LNCAP (cell line): ENCODE results near the gene NKAIN2.

ENCODE experiments used
- TF ChIP-seq, protein P1 (sequence below): fragments of 450-650 bp; IDR thresholded peaks from 2 replicates; pipeline ENCODE4 v1.5.1; 2017; ENCODE audit warnings: mild to moderate bottlenecking

NKAIN2 gene

DNA sequence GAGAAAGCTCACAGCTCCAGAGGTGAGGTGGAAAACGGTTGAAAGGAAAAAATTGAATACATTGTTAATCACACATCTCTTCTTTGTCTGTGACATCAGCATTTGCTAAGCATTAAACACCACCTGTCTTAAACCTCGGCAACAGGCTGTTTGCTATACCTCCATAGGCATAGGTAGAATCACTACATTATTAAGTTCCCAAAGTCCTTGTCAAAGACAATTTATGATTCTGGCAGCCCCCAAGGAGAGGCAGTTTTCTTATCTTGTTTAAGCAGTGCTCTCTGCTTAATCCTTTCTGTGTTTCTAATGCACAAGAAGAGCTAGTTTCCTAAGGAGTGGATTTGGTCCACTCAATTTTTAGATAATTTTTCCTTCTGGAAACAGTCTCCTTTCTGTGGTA lies 249.7 kb downstream of the NKAIN2 start:
- TF ChIP-seq, protein P1, sequence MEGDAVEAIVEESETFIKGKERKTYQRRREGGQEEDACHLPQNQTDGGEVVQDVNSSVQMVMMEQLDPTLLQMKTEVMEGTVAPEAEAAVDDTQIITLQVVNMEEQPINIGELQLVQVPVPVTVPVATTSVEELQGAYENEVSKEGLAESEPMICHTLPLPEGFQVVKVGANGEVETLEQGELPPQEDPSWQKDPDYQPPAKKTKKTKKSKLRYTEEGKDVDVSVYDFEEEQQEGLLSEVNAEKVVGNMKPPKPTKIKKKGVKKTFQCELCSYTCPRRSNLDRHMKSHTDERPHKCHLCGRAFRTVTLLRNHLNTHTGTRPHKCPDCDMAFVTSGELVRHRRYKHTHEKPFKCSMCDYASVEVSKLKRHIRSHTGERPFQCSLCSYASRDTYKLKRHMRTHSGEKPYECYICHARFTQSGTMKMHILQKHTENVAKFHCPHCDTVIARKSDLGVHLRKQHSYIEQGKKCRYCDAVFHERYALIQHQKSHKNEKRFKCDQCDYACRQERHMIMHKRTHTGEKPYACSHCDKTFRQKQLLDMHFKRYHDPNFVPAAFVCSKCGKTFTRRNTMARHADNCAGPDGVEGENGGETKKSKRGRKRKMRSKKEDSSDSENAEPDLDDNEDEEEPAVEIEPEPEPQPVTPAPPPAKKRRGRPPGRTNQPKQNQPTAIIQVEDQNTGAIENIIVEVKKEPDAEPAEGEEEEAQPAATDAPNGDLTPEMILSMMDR: no peak

DNA sequence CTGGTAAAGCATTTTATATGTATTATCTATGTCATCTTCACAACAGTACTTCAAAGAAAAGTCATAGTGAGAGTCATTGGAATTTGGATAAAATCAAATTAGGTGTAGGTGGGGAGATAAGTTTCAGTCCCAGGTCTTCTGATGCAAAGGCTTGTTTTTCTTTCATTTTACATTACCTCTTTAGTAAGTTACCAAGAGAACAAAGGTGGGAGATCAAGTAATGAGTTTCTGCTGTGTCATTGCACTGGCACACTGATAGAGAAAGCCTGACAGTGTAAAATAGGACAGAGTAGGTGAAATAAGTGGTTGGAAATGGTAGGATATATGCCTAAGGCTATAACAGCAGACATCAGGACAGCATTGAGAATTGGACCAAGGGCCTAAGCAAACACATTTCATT lies 250.4 kb downstream of the NKAIN2 start:
- TF ChIP-seq, protein P1: no peak

DNA sequence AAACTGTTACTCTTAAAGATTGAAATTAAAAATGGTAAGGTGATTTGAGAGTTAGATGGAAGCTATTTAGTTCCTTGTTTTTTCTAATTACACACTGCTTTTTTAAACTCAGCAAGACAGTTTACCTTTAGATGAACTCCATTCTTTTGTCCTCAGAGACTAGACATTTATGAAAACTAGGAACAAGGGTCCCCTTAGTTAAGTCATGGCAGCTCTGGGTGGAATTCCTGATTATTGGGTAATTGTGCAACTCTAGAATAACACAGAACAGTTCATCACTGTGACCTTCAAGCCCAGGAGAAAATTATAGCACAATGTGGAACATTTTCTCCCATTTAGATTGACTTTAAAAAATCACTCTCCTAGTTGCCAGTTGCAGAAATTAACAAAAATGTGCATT lies 251.7 kb downstream of the NKAIN2 start:
- TF ChIP-seq, protein P1: no peak

DNA sequence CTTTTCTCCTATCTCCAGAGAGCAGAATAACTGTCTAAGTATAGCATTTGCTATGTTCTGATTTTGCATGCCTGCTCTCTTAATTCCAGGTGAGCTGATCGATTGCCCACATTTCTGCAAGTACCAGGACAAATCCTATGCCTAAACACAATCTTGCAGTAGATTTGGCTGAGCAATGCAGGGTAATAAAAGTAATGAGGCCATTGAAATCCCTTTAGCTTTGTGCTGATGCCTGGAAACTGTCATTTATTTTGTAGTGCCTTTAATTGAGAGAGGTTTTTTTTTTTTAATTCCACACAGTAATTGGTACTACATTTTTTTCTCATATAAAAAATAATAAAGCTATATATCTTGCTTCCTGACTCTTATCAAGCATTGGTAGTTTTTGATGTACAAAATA lies 252.3 kb downstream of the NKAIN2 start:
- TF ChIP-seq, protein P1: no peak

DNA sequence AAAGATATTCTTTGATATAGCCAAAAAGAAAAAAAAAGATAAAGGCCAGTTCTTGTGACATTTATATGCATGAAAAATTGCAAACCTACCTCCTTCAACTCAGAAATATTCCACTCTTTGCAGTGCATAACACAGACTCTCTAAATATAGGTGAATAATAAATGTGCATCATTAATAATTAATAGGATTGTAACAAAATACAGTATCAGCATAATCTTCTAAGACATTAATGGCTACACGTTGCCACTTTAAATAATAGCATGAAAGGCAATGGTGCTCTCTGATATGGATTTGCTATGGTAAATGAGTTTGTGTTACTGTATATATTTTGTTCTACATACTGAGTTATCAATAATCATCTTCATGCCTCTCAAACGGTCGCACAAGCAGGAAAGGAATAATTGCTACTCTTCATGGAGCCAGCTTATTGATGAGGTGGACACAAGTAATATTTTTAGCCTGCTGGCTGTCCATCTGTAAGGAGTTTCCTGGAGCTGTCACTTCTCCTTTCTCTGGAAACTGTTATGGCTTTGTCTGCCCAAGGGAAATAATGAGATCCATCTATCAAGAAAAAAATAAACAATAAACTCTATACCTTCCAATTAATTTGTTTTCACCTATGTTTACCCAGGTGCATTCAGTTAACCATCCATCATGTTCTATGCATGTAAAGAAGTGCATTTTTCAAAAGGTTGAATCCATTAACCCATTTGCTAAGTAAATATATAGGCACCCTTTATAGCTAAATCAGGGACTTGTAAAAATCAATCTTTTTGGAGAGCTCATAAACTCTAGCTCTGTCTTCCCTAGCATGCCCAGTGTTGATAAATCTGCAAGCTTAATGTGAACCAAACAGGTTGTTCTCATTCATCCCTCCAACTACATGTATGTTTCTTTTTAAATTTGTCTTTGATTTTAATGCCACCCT lies 253.0 kb downstream of the NKAIN2 start:
- TF ChIP-seq, protein P1: no peak

DNA sequence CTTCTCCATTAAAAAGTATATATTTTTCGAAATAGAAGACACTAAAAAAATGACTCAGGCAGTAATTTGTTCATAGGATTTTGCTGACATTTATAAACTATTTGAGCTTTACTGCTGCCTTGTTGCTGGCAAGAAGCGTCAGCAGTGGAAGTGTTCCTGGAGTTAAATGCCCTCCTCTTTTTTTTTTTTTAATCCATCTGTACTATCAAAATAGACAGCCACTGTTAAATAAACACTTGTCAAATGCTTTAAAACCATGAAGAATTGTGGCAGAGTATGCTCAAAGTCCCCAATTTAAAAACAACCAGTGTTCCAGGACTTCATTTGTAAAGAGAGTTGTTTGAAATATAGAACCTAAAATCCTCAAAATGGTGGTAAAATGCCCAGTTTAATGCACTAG lies 253.8 kb downstream of the NKAIN2 start:
- TF ChIP-seq, protein P1: no peak

DNA sequence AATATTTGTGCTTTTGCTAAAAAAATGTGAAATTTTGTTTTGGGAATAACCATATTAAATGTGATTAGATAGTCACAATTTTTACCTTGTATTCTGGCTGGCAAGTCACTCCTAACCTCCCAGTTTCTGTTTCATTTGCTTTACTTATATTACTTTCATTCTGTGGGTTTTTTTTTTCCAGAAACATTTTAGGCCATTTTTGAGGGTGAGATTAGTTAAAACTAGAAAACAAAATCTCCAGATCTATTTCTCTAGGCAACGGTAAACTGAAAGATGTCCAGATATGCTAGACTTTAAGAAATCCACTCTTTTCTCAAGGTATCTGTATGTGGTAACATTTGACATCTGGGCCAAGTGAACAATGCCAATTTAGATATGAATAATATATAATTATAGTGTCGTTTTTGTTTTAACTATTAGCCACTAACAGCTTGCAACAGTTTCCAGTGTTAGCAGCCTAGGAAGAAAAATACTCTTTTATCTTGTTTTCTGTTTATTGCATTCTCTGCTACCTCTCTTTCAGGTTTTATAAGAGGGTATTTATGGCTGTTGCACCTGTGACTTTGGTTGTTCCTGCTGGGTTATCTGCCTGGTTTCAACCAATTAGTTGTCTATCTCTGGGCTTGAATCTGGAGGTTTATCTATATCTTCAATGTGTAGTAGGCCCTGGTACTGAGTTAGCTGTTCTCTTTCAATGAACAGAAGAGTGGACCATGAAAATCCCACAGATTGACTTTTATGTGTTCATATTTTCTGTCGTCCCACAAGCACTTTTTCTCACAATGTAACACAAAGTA lies 260.9 kb downstream of the NKAIN2 start:
- TF ChIP-seq, protein P1: no peak
